ENCODE measurements around the gene SGK1.
"Not testable (repeated sequence)": the region's sequence is repeated elsewhere in the genome, so short reads cannot be mapped to it uniquely, and the experiment has no call there.

SGK1 gene

GRCh38 chr6:134328138-134328537 is 10.2 kb upstream of the SGK1 start:
- DNase-seq (ENCODE audit: low spot score) = no peak

- DNase-seq (ENCODE audit: low spot score) = not testable (repeated sequence)
Observed at GRCh38 chr6:134326192-134326591, 8.3 kb upstream of the SGK1 start.

GRCh38 chr6:134324766-134325165 is 6.9 kb upstream of the SGK1 start:
- DNase-seq (ENCODE audit: low spot score) = no peak

- no peak for DNase-seq (ENCODE audit: low spot score)
Observed at GRCh38 chr6:134324141-134324540, 6.2 kb upstream of the SGK1 start.

GRCh38 chr6:134323698-134324097 is 5.8 kb upstream of the SGK1 start:
- DNase-seq (ENCODE audit: low spot score) = no peak

GRCh38 chr6:134323294-134323693 is 5.4 kb upstream of the SGK1 start:
- no peak for DNase-seq (ENCODE audit: low spot score)

GRCh38 chr6:134322216-134322615 is 4.3 kb upstream of the SGK1 start:
- DNase-seq (ENCODE audit: low spot score) = no peak

- DNase-seq (ENCODE audit: low spot score) = no peak
Observed at GRCh38 chr6:134321246-134321645, 3.3 kb upstream of the SGK1 start.

GRCh38 chr6:134319686-134320085 is 1.8 kb upstream of the SGK1 start:
- DNase-seq (ENCODE audit: low spot score) = not testable (repeated sequence)

GRCh38 chr6:134318974-134319281 is 1.0 kb upstream of the SGK1 start:
- no peak for DNase-seq (ENCODE audit: low spot score)

GRCh38 chr6:134318236-134318973 is 493 bp upstream of the SGK1 start:
- DNase-seq (ENCODE audit: low spot score) = no peak

GRCh38 chr6:134316733-134317431 is 1.0 kb downstream of the SGK1 start:
- DNase-seq (ENCODE audit: low spot score) = no peak

GRCh38 chr6:134315974-134316441 is 1.9 kb downstream of the SGK1 start:
- no peak for DNase-seq (ENCODE audit: low spot score)

GRCh38 chr6:134315189-134315588 is 2.7 kb downstream of the SGK1 start:
- no peak for DNase-seq (ENCODE audit: low spot score)

GRCh38 chr6:134314006-134314821 is 3.7 kb downstream of the SGK1 start:
- no peak for DNase-seq (ENCODE audit: low spot score)

GRCh38 chr6:134312038-134312660 is 5.8 kb downstream of the SGK1 start:
- no peak for DNase-seq (ENCODE audit: low spot score)

- DNase-seq (ENCODE audit: low spot score) = no peak
Observed at GRCh38 chr6:134310817-134311216, 7.1 kb downstream of the SGK1 start.

GRCh38 chr6:134309983-134310605 is 7.8 kb downstream of the SGK1 start:
- no peak for DNase-seq (ENCODE audit: low spot score)

GRCh38 chr6:134309227-134309626 is 8.7 kb downstream of the SGK1 start:
- DNase-seq (ENCODE audit: low spot score) = no peak

GRCh38 chr6:134308800-134309199 is 9.1 kb downstream of the SGK1 start:
- no peak for DNase-seq (ENCODE audit: low spot score)

GRCh38 chr6:134307870-134308269 is 10.0 kb downstream of the SGK1 start:
- DNase-seq (ENCODE audit: low spot score) = peak; percentile 20

GRCh38 chr6:134307075-134307474 is 10.8 kb downstream of the SGK1 start:
- DNase-seq (ENCODE audit: low spot score) = no peak
